IgD-negative memory B cell (primary cell): ENCODE measurements around the gene NAA16. TPM values are rescaled to one million over a fixed set of nuclear protein-coding genes. Genes with fewer than 3 reads are reported as not detected.
A peak's percentile ranks its signal among the peaks of the same experiment; 100 is the strongest.
"Not testable (repeated sequence)": the region's sequence is repeated elsewhere in the genome, so short reads cannot be mapped to it uniquely, and the experiment has no call there.

Experiments used
- H3K27ac Mint-ChIP-seq, 3 donors: one replicate each; pipeline ENCODE4 v1.8.0; 2020 to 2022; ENCODE audit warnings: mild to moderate bottlenecking in 3 of 3, mixed read lengths in 3 of 3, moderate library complexity in 1 of 3
- H3K27me3 Mint-ChIP-seq: one replicate; pipeline ENCODE4 v1.8.0; 2021; ENCODE audit warnings: mixed read lengths
- H3K36me3 Mint-ChIP-seq: one replicate; pipeline ENCODE4 v1.8.0; 2020; ENCODE audit warnings: mild to moderate bottlenecking, mixed read lengths
- H3K4me1 Mint-ChIP-seq, 3 donors: one replicate each; pipeline ENCODE4 v1.8.0; 2020 to 2022; ENCODE audit warnings: mixed read lengths in 3 of 3, mild to moderate bottlenecking in 1 of 3
- H3K4me3 Mint-ChIP-seq, 4 donors: one replicate each; pipeline ENCODE4 v1.8.0; 2020 to 2022; ENCODE audit warnings: mild to moderate bottlenecking in 4 of 4, mixed read lengths in 4 of 4, moderate library complexity in 3 of 4
- H3K9me3 Mint-ChIP-seq, 3 donors: one replicate each; pipeline ENCODE4 v1.8.0; 2020 to 2021; ENCODE audit warnings: mixed read lengths in 3 of 3, mild to moderate bottlenecking in 1 of 3
- polyA plus RNA-seq: library from polyadenylated mRNA; unstranded; fragments of 300-500 nt; fragmentation: Illumina TruSeq; gene quantifications from one replicate; pipeline ENCODE4 v1.2.3, GENCODE V29; 2021

The NAA16 gene
- polyA plus RNA-seq = 7.7 TPM

DNA sequence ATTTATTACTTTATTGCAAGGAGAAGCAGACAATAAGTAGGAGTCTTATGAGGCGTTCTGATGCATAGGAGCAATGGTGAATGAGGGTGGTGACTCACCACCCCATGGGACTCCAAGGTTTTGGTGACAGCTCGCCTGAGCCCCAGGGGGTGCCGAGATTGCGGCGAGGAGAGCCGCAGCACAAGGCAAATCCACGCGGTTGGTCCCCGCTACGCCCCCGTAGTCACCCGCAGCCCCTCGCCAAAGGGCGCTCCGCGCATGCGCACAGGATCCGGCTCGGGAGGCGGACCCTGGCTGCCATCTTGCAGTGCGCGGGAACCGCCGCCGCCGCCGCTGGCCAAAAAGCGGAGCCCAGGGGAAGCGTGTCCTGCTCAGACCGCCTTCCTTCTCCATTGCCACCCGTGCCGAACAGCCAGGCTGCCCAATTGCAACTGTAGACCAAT is at the start of gene NAA16:
TSS of gene NAA16 (plus strand) at position 305 of the 443 bp plus-strand sequence. CDS start 262 bp downstream, outside the sequence.
- peak within 1 kb of the TSS; percentile 94 to 97 (median 96) for H3K27ac Mint-ChIP-seq
- peaks cover 15 to 28% (median 25%) of the 10 kb centered on the region in 3 donors for H3K4me1 Mint-ChIP-seq
- H3K36me3 Mint-ChIP-seq = no peaks in the 10 kb centered on the region
- H3K27me3 Mint-ChIP-seq = no peaks in the 10 kb centered on the region
- H3K9me3 Mint-ChIP-seq = no peaks in the 10 kb centered on the region
- peak within 1 kb of the TSS; percentile 95 to 100 (median 98) for H3K4me3 Mint-ChIP-seq

DNA sequence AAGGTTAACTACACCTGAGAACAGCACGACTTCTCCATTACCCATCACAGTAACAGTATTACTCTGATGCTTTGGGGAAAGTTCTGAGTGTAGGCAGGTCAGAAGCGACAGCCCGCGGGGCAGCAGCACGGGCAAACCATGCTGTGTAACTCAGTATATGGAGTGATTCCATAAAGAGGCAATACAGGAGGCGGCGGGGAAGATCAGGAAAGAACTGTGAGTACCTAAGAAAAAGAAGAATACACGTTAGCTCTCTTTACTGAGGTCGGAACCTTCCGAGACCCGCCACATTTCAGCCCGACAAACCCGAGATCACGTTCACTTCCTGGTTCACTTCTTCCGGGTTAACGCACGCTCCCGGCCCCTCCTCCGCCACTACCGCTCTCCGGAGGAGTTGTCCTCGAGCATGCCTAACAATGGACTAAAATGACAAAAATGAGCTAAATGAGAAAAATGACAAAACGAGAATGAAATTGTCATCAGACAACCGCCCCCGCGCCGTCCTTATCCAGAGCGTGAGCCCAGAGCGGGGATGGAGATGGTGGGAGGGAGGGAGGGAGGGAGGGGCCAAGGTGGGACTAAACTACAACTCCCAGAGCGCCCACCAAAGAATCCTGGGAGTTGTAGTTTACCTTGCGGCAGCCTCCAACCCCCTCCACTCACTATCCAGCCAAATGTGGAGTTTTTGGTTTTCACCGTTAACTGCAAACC is 47.7 kb upstream of the NAA16 start, which contains the start of gene MTRF1:
TSS of gene MTRF1 (minus strand) at position 316 of the 711 bp plus-strand sequence. CDS start 2,669 bp downstream, outside the sequence.
- Mint-ChIP-seq H3K27me3 (no peaks in the 10 kb centered on the region), H3K27ac (peak within 1 kb of the TSS; percentile 95 to 100 (median 96)), H3K9me3 (peaks cover 0 to 8% (median 0%) of the 10 kb centered on the region in 3 donors), H3K4me1 (peaks cover 13 to 19% (median 14%) of the 10 kb centered on the region in 3 donors), H3K4me3 (peak within 1 kb of the TSS; percentile 95 to 100 (median 99)), H3K36me3 (peaks cover 4% of the 10 kb centered on the region)

DNA sequence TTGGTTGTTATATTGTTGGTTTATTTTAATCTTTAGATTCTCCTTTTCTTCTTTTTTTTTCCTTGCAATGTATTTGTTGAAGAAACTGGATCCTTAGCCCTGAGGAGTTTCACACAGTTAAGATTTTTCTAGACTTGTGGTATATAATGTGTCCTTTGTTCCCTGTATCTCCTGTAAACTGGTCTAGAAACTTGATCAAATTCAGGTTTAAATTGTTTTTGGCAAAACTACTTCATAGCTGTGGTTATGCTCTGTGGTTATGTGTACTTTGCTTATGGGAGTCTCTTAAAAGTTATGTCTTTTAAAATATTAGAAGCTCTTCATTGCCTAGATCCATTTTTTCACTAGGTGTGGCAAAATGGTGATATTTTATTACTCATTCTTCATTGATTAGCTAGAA is 44.0 kb upstream of the NAA16 start:
- H3K36me3 Mint-ChIP-seq = no peaks in the 10 kb centered on the region
- H3K4me3 Mint-ChIP-seq = peak overlapping the region in 1 of 4 donors; percentile 0
- peaks cover 13 to 17% (median 17%) of the 10 kb centered on the region in 3 donors for H3K4me1 Mint-ChIP-seq
- H3K27ac Mint-ChIP-seq = no peak overlapping the region
- H3K9me3 Mint-ChIP-seq = peaks cover 0 to 10% (median 2%) of the 10 kb centered on the region in 3 donors
- H3K27me3 Mint-ChIP-seq = no peaks in the 10 kb centered on the region

DNA sequence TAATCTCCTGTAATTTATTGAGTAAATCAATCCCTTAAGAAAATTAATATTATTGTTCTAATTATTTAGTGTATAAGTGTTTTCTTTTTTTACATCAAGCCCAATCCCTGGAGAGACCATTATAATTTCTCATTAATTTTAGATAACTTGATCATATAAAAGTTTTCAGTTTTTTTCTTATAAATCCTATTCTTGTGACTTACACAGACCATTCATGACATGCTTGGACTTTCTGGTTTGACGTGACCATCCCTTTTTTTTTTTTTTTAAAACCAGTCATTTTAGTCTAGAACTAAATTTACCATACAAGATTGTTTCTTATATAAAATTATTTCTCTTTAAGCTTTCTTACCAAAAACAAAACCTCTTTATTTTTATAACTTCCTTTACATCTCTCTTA is 42.3 kb upstream of the NAA16 start:
- no peaks in the 10 kb centered on the region for H3K36me3 Mint-ChIP-seq
- peaks cover 9 to 11% (median 10%) of the 10 kb centered on the region in 3 donors for H3K4me1 Mint-ChIP-seq
- no peak overlapping the region for H3K27ac Mint-ChIP-seq
- H3K27me3 Mint-ChIP-seq = no peaks in the 10 kb centered on the region
- peaks cover 0 to 10% (median 2%) of the 10 kb centered on the region in 3 donors for H3K9me3 Mint-ChIP-seq
- no peak overlapping the region for H3K4me3 Mint-ChIP-seq

DNA sequence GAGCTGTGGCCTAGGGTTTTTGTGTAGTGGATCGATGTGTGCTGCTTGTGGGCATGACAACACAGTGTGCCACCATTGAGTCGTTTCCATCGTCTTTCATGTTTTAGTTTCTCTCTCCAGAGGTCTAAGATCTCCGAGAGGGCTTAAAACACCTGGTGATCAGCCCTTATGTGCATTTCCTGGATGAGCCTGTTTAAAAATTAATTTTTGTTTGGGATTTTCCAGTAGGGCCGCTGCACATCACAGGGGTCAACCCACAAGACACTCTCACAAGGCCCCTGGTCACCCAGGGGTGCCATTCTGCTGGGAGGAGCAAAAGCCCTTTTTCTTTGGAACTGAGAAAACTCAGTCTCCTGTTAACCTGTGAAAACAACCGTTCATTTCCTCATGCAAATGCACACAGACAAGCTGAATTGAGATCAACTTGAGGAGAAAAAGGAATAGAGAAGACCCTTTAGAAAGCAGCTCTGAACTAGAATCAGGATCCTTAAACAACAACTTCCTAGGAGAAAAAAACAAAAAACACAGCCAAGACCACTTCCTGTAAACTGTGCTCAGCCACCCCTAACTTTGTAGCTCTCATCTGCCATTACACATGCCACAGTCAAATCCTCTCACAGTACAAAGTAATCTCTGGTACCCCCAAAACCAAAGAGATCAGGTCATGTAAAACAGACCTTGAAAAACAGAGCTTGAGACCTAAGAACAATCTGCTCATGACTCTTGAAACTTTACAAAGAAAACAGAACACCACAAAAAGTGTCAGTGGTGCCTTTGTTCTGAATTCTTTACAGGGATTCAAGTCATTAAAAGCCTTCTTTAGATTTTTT is 39.4 kb upstream of the NAA16 start:
- Mint-ChIP-seq H3K9me3 (peaks cover 0 to 8% (median 2%) of the 10 kb centered on the region in 3 donors), H3K4me3 (peak overlapping the region in 2 of 4 donors; percentile 8 to 27), H3K36me3 (no peaks in the 10 kb centered on the region), H3K4me1 (peaks cover 9 to 10% (median 10%) of the 10 kb centered on the region in 3 donors), H3K27ac (peak overlapping the region; percentile 6 to 94 (median 35)), H3K27me3 (no peaks in the 10 kb centered on the region)

DNA sequence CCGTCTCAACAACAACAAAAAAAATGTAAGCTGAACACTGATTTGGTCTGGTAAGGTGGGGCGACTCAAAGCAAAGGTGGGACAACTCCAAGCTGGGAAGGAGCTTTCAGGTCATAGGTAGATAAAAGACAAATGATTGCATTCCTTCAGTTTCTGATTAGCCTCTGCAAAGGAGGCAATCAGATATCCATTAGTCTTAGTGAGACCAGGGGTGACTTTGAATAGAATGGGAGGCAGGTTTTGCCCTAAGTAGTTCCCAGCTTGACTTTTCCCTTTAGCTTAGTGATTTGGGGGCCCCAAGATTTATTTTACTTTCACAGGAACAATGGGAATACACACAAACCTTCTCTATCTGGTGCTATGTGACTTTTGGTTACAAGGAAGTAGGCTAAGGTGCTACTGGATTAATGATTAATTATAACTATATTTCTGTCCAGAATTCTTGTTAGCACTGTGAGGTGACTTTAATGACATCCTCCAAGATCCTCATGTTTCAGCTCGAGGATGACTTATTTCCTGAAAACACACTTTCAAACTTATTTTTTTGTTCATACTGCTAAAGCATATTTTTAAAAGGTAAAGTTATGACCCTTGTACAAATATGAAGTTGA is 37.1 kb upstream of the NAA16 start:
- H3K4me1 Mint-ChIP-seq = peaks cover 9 to 10% (median 10%) of the 10 kb centered on the region in 3 donors
- peaks cover 0 to 2% (median 0%) of the 10 kb centered on the region in 3 donors for H3K9me3 Mint-ChIP-seq
- H3K27me3 Mint-ChIP-seq = no peaks in the 10 kb centered on the region
- H3K27ac Mint-ChIP-seq = no peak overlapping the region
- no peak overlapping the region for H3K4me3 Mint-ChIP-seq
- no peaks in the 10 kb centered on the region for H3K36me3 Mint-ChIP-seq

DNA sequence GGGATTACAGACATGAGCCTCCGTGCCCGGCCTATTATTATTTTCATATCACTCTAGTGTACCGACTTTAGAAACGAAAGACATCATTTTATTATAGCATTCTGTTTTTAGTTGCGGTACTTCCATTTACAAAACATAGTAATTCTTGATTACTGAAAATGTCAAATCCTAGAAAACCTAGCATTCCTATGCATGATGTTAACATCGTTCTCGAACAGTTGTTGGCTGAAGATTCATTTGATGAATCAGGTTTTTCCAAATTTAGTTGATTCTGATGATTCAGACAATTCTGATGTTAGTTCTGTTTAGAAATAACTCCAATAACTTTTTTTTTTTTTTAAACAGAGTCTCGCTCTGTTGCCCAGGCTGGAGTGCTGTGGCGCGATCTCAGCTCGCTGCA is 36.2 kb upstream of the NAA16 start:
- Mint-ChIP-seq H3K4me1 (peaks cover 9 to 10% (median 10%) of the 10 kb centered on the region in 3 donors), H3K4me3 (no peak overlapping the region), H3K36me3 (no peaks in the 10 kb centered on the region), H3K27ac (no peak overlapping the region), H3K27me3 (no peaks in the 10 kb centered on the region), H3K9me3 (no peaks in the 10 kb centered on the region)

DNA sequence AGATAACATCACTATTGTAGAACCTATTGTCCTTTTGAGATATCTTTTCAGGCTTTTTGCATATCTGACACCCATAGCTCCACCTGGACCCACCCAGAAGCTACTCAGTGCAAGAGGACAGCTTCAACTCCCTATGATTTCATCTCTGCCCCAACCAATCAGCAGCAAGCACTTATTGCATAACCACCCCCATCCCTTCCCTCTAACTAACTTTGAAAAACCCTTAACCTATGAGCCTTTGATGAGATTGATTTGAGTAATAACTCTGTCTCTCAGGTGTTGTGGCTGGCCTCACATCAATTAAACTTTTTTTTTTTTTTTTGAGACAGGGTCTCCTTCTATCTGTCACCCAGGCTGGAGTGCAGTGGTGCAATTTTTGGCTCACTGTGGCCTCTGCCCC is 34.2 kb upstream of the NAA16 start:
- H3K4me1 Mint-ChIP-seq = peaks cover 4 to 6% (median 6%) of the 10 kb centered on the region in 3 donors
- H3K9me3 Mint-ChIP-seq = no peaks in the 10 kb centered on the region
- H3K27me3 Mint-ChIP-seq = no peaks in the 10 kb centered on the region

DNA sequence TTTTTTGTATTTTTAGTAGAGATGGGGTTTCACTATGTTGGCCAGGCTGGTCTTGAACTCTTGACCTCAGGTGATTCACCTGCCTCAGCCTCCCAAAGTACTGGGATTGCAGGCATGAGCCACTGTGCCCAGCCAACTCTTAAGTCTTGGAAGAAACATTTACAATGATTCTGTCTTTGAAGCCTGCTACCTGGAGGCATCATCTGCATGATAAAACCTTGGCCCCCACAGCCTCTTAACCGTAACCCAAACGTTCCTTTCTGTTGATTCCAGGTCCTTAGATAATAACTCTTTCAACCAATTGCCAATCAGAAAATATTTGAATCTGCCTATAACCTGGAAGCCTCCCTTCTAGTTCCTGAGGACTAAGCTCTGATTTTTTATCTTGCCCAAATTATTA is 31.9 kb upstream of the NAA16 start:
- H3K9me3 Mint-ChIP-seq, H3K27ac Mint-ChIP-seq, H3K4me1 Mint-ChIP-seq, H3K27me3 Mint-ChIP-seq, H3K4me3 Mint-ChIP-seq, H3K36me3 Mint-ChIP-seq: not testable (repeated sequence)

More for the DNA sequence above, 34.2 kb upstream of the NAA16 start:
- no peak overlapping the region for H3K27ac Mint-ChIP-seq
- H3K4me3 Mint-ChIP-seq = no peak overlapping the region
- no peaks in the 10 kb centered on the region for H3K36me3 Mint-ChIP-seq

DNA sequence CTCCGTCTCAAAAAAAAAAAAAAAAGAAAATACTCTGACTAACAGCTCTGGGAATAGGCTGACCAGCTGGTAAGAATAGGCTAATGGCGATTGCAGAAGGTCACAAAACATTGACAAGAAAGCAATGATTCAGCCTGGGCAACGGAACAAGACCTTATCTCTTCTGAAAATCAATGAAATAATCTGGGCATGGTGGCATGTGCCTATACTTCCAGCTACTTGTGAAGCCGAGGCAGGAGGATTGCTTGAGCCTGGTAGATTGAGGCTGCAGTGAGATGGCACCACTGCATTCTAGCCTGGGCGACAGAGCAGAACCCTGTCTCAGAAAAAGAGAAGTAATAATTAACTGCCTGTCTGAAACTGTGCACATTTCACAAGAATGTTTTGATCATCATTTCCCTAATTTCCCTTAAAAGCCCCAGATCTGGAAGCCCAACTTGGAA is 28.9 kb upstream of the NAA16 start:
- H3K9me3 Mint-ChIP-seq = no peaks in the 10 kb centered on the region
- H3K27me3 Mint-ChIP-seq = peaks cover 1% of the 10 kb centered on the region
- H3K36me3 Mint-ChIP-seq = no peaks in the 10 kb centered on the region
- peaks cover 4 to 5% (median 5%) of the 10 kb centered on the region in 3 donors for H3K4me1 Mint-ChIP-seq
- no peak overlapping the region for H3K4me3 Mint-ChIP-seq
- peak overlapping the region in 1 of 3 donors; percentile 24 for H3K27ac Mint-ChIP-seq

DNA sequence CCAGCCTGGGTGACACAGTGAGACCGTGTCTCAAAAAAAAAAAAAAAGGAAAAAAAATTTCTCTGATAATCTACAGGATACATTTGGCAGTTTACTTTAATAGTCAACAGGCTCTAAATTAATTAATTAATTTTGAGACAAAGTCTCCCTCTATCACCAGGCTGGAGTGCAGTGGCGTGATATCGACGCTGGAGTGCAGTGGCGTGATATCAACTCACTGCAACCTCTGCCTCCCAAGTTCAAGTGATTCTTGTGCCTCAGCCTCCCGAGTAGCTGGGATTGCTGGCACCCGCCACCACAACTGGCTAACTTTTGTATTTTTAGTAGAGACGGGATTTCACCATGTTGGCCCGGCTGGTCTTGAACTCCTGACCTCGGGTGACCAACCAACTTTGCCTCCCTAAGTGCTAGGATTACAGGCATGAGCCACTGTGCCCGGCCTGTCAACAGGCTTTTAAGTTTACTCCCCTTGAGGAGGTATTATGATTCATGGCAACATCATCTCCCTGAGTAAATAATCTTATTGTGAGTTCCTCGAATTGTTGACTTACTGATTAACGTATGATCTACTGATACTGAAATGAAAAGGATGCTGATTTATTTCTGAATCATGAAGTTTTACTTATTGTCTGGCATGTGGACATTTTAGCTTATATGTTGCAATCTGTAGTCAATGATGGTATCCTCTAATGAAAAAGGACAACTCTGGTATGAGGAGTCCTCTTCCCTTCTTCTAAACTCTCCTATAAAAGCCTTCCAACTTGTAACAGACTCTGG is 26.4 kb upstream of the NAA16 start:
- Mint-ChIP-seq H3K27me3 (peaks cover 1% of the 10 kb centered on the region), H3K36me3 (no peaks in the 10 kb centered on the region), H3K27ac (no peak overlapping the region), H3K4me3 (no peak overlapping the region), H3K4me1 (peaks cover 4 to 8% (median 5%) of the 10 kb centered on the region in 3 donors), H3K9me3 (no peaks in the 10 kb centered on the region)

DNA sequence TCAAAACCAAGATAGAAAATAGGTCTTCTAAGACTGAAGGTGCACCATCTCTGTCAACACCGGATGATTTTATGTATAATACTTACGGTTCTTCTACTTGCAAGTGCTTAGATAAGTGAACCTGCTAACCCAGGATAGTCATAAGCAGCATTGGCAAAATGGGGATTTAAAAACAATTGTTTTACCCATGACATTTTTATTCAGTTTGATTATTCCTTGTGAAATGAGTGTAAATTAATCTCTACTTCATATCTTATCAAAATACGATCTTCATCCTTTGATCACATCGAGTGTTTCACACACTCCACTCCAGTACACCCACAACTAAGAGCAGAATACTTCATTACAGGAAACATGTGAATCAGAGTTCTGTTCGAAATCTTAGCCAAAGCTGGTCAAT is 24.7 kb upstream of the NAA16 start:
- peaks cover 0 to 1% (median under 1%) of the 10 kb centered on the region in 3 donors for H3K9me3 Mint-ChIP-seq
- H3K36me3 Mint-ChIP-seq = no peaks in the 10 kb centered on the region
- H3K27me3 Mint-ChIP-seq = peaks cover 2% of the 10 kb centered on the region
- H3K4me1 Mint-ChIP-seq = peaks cover 4 to 8% (median 5%) of the 10 kb centered on the region in 3 donors
- no peak overlapping the region for H3K4me3 Mint-ChIP-seq
- H3K27ac Mint-ChIP-seq = no peak overlapping the region

DNA sequence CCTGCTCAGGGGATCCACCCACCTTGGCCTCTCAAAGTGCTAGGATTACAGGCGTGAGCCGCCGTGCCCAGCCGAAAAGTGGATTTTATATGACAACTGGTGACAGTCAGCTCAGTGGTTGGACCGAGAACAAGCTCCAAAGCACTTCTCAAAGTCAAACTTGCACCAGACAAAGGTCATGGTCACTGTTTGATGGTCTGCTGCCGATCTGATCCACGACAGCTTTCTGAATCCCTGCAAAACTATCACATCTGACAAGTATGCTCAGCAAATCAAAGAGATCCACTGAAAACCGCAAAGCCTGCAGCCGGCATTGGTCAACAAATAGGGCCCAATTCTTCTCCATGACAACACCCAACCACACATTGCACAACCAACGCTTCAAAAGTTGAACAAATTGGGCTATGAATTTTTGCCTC is 21.6 kb upstream of the NAA16 start:
- H3K4me3 Mint-ChIP-seq = peak overlapping the region in 1 of 4 donors; percentile 8
- peaks cover 3% of the 10 kb centered on the region for H3K36me3 Mint-ChIP-seq
- peaks cover 0 to 3% (median 0%) of the 10 kb centered on the region in 3 donors for H3K4me1 Mint-ChIP-seq
- H3K9me3 Mint-ChIP-seq = peaks cover 0 to 11% (median 4%) of the 10 kb centered on the region in 3 donors
- no peak overlapping the region for H3K27ac Mint-ChIP-seq
- peaks cover 2% of the 10 kb centered on the region for H3K27me3 Mint-ChIP-seq

DNA sequence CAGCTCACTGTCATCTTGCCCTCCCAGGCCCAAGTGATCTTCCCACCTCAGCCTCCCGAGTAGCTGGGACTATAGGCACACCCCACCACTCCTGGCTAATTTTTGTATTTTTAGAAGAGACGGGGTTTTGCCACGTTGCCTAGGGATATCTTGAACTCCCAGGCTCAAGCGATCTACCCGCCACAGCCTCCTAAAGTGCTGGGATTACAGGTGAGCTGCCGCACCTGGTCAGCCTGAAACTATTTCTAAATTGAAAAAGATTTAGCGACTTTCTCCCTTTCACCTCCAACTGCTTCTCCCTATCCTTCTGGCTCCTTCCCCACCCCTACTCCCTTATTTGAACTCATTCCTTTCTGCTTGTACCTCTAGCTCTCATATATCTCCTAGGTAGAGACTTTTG is 19.8 kb upstream of the NAA16 start:
- Mint-ChIP-seq H3K27me3 (peaks cover 2% of the 10 kb centered on the region), H3K4me1 (peaks cover 0 to 3% (median 0%) of the 10 kb centered on the region in 3 donors), H3K4me3 (peak overlapping the region in 1 of 4 donors; percentile 14), H3K27ac (no peak overlapping the region), H3K9me3 (peaks cover 0 to 18% (median 7%) of the 10 kb centered on the region in 3 donors), H3K36me3 (peaks cover 3% of the 10 kb centered on the region)
